Measurements from ENCODE around the gene VSIG4.

VSIG4 gene

GRCh38 chrX:66020631-66021334, 19.1 kb downstream of the VSIG4 start:
- DNase-seq (ENCODE audit: insufficient read length, low spot score) (no peak), FAIRE-seq (no peak)
- no peak for TF ChIP-seq CTCF (IDR thresholded peaks at IDR 0.05; ENCODE audit: insufficient read depth, missing control alignments)

DNA sequence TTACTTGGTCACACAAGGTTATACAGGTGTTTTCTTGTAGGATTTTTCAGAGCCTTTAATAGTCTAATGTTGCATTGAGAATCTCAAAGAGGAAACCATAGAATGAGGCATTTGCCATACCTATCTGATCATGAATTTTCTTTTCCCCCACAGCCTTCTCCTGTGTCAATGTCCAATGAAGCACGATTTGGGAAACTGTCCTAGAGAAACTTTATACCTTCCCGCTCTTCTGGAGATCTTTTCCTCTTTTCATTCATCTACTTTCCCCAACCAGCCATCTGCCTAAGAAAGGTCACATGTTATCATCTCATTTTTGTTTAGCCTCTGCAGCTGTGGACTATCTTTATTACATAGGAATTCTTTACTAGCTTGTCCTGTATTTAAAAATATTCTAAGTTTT, 19.9 kb downstream of the VSIG4 start:
- no peak for FAIRE-seq
- no peak for TF ChIP-seq CTCF (IDR thresholded peaks at IDR 0.05; ENCODE audit: insufficient read depth, missing control alignments)
- DNase-seq (ENCODE audit: insufficient read length, low spot score): no peak

DNA sequence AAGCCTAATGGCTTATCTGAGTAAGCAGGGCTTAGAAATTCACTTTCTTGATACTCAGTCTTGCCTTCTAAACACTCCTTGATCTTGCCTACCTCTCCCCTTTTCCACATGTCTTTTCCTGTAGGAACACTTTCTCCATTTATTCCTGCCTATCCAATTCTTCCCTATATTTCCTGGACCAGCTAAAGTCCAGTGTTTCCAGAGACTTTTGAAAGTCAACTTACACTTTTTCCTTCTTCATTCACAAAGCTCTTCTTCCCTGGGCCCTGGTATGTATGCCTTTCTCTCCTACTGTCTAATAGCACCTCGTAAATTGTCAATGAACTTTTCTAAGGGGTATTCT, 20.6 kb downstream of the VSIG4 start:
- no peak for TF ChIP-seq CTCF (IDR thresholded peaks at IDR 0.05; ENCODE audit: insufficient read depth, missing control alignments)
- FAIRE-seq: no peak
- DNase-seq (ENCODE audit: insufficient read length, low spot score): no peak

DNA sequence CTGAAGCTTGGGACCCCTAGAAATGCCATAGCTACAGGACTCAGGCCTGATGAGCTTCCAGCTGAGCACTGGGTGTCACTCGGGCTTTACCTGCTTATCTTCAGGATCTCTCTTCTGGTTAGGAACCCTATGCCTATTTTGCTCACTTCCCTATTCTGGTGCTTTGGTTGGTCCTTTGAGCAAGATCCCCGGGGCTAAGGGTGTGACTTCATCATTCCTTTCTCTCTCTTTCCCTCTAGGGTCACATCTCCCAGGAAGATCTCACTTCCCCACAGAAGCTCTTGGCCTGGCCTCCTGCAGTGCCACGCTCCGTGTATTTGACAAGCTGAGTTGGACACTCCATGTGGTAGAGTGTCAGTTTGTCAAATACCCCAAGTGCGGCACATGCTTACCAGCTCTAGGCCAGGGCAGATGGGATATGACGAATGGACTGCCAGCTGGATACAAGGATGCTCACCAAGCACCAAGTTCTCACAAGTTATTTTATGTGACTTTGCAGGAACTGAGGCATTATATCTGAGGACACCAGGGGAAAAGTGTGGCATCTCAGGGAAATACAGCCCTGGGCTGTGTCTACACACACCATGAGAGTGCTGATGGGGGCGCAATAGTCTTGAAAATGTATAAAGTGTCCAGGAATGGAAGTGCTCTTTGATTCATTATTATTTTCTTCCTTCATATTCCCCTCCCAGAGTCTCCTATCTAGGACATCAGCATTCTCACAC, 21.1 kb downstream of the VSIG4 start:
- no peak for TF ChIP-seq CTCF (IDR thresholded peaks at IDR 0.05; ENCODE audit: insufficient read depth, missing control alignments)
- FAIRE-seq: no peak
- DNase-seq (ENCODE audit: insufficient read length, low spot score): no peak

- FAIRE-seq (no peak), DNase-seq (ENCODE audit: insufficient read length, low spot score) (no peak)
- TF ChIP-seq CTCF (IDR thresholded peaks at IDR 0.05; ENCODE audit: insufficient read depth, missing control alignments): no peak
Measured at GRCh38 chrX:66017659-66018170, 22.2 kb downstream of the VSIG4 start.

- TF ChIP-seq CTCF (IDR thresholded peaks at IDR 0.05; ENCODE audit: insufficient read depth, missing control alignments): no peak
- FAIRE-seq: no peak
- DNase-seq (ENCODE audit: insufficient read length, low spot score): no peak
Measured at GRCh38 chrX:66016905-66017658, 22.8 kb downstream of the VSIG4 start.

Measured in D721Med (cell line).